OCI-LY3 (cell line): ENCODE data around the gene WDFY1.

ENCODE experiments used
- H2AFZ ChIP-seq: fragments of 200-600, 300-600 bp; shearing (Covaris generic); 2 replicates; pipeline ENCODE4 v1.6.0; 2014; ENCODE audit warnings: antibody characterized with exemption, low read depth, low read length
- H3K27ac ChIP-seq: fragments of 200-600, 300-600 bp; sonication (generic); 2 replicates; pipeline ENCODE4 v1.5.1; 2014; ENCODE audit warnings: mild to moderate bottlenecking, low read length, moderate library complexity, mixed read lengths
- H3K27me3 ChIP-seq: fragments of 200-600, 300-600 bp; sonication (generic); 2 replicates; pipeline ENCODE4 v1.6.1; 2014; ENCODE audit warnings: low read depth, low read length, mixed read lengths
- H3K36me3 ChIP-seq: fragments of 200-600, 300-600 bp; sonication (generic); replicated peaks from 2 replicates; pipeline ENCODE3; 2014; ENCODE audit warnings: low read depth, low read length, mixed read lengths
- H3K4me1 ChIP-seq: fragments of 300-600, 200-600 bp; sonication (generic); 2 replicates; pipeline ENCODE4 v1.6.1; 2014; ENCODE audit warnings: low read length, mixed read lengths
- H3K4me2 ChIP-seq: fragments of 200-600, 300-600 bp; sonication (generic); 2 replicates; pipeline ENCODE4 v1.6.1; 2014; ENCODE audit warnings: low read length, mixed read lengths
- H3K4me3 ChIP-seq: fragments of 300-600, 200-600 bp; sonication (generic); 2 replicates; pipeline ENCODE4 v1.5.1; 2014; ENCODE audit warnings: antibody characterized with exemption, mild to moderate bottlenecking, low read length, moderate library complexity
- H3K79me2 ChIP-seq: fragments of 300-600, 200-600 bp; shearing (Covaris generic); 2 replicates; pipeline ENCODE4 v1.6.1; 2014; ENCODE audit warnings: mild to moderate bottlenecking, low read length, mixed read lengths
- H3K9ac ChIP-seq: fragments of 300-600, 200-600 bp; shearing (Covaris generic); 2 replicates; pipeline ENCODE4 v1.6.0; 2014; ENCODE audit warnings: mild to moderate bottlenecking, low read length, moderate library complexity
- H3K9me3 ChIP-seq: fragments of 200-600, 300-600 bp; shearing (Covaris generic); 2 replicates; pipeline ENCODE4 v1.6.1; 2014; ENCODE audit warnings: low read length, mixed read lengths; ENCODE audit not compliant: insufficient read depth
- H4K20me1 ChIP-seq: fragments of 200-600, 300-600 bp; sonication (generic); 2 replicates; pipeline ENCODE4 v1.6.1; 2016; ENCODE audit warnings: low read length, mixed read lengths; ENCODE audit not compliant: insufficient read depth
- CTCF ChIP-seq: fragments of 200-600, 300-600 bp; sonication (generic); IDR thresholded peaks from 2 replicates; pipeline ENCODE4 v1.5.1; 2014; ENCODE audit warnings: antibody characterized with exemption, low read length, low read depth
- EZH2phosphoT487 ChIP-seq: fragments of 200-600 bp; shearing (Covaris generic); IDR thresholded peaks from 2 replicates; pipeline ENCODE4 v1.6.1; 2018; ENCODE audit warnings: antibody characterized with exemption, mixed run types, low read depth

Gene WDFY1

DNA sequence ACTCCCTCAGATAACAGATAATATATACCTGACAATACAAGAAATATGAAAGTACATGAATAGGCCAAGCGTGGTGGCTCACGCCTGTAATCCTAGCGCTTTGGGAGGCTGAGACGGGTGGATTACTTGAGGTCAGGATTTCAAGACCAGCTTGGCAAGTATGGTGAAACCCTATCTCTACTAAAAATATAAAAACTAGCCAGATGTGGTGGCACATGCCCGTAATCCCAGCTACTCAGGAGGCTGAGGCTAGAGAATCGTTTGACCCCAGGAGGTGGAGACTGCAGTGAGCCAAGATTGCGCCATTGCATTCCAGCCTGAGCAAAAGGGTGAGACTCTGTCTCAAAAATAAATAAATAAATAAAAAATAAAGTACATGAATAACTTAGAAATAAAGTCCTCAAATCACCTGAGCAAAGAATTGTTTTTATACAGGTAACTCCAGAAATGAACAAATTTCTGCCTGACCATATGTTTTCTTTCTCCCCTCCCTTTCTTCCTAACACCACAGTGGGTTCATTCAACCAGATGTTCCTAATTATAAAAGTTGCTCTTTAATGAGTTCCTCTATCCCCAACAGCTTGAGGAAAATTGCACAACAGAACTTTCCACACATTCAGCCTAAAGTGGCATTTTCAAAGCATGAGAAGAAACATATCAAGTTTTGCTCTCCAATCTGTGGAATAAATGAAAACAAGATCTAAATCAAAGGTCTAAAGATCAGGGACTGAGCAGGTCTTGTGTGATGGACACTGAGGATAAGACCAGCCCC lies 74.1 kb downstream of the WDFY1 start:
- H3K4me3 ChIP-seq: no peak overlapping the region
- no peak overlapping the region for H3K4me2 ChIP-seq
- peaks cover 3% of the 10 kb centered on the region for H3K36me3 ChIP-seq
- no peak overlapping the region for H2AFZ ChIP-seq
- H4K20me1 ChIP-seq: no peaks in the 10 kb centered on the region
- TF ChIP-seq EZH2phosphoT487: no peak
- TF ChIP-seq CTCF: no peak
- H3K79me2 ChIP-seq: no peaks in the 10 kb centered on the region
- no peaks in the 10 kb centered on the region for H3K4me1 ChIP-seq
- H3K27me3 ChIP-seq: no peaks in the 10 kb centered on the region
- no peaks in the 10 kb centered on the region for H3K9me3 ChIP-seq
- H3K27ac ChIP-seq: no peak overlapping the region
- no peak overlapping the region for H3K9ac ChIP-seq

DNA sequence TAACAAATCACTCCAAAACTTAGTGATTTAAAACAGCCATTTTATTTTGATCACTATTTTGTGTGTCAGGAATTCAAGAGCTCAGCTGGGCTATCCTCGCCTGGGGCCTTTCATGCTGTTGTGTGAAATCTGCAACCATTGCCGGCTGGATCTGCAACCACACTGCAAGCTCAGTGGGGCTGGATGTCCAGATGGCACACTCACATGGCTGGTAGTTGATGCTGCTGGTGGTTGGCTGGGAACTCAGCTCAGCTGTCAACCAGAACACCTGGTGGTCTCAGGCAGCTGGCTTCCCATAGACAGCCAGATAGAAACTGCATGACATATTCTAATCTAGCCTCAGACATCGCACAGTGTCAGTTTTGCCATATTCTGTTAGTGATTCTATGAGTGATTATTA lies 77.1 kb downstream of the WDFY1 start:
- Histone ChIP-seq H3K27me3 (no peaks in the 10 kb centered on the region), H4K20me1 (no peaks in the 10 kb centered on the region), H3K9me3 (no peaks in the 10 kb centered on the region), H3K27ac (no peak overlapping the region), H3K4me2 (no peak overlapping the region), H3K4me1 (no peaks in the 10 kb centered on the region), H3K9ac (no peak overlapping the region), H2AFZ (no peak overlapping the region), H3K79me2 (no peaks in the 10 kb centered on the region), H3K36me3 (no peaks in the 10 kb centered on the region), H3K4me3 (no peak overlapping the region)
- TF ChIP-seq EZH2phosphoT487 (no peak), CTCF (no peak)

DNA sequence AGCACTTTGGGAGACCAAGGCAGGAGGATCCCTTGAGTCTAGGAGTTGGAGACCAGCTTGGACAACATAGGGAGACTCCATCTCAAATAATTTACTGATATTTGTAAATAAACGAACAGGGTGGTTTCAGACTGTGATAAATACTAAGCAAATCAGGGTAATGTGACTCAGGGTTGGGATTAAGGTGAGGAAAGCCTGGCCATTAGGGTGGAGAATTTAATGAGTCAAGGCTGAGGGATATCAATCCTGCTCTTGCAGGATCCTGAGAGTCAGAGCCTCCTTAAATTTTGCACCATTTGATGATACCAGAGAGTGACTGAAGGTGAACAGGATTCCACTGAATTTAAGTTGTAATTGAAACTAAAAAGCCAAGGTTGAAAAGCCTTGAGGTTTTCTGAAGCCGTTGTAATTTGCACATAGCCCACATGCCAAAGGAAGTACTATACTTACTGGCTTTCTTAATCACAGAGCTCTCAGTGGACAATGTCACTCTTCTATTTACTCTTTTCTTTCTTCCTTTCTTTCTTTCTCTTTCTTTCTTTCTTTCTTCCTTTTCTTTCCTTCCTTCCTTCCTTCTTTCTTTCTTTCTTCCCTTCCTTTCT lies 79.1 kb downstream of the WDFY1 start:
- H3K27ac ChIP-seq: no peak overlapping the region
- H3K9ac ChIP-seq: no peak overlapping the region
- H3K79me2 ChIP-seq: no peaks in the 10 kb centered on the region
- no peaks in the 10 kb centered on the region for H3K36me3 ChIP-seq
- no peaks in the 10 kb centered on the region for H3K4me1 ChIP-seq
- H2AFZ ChIP-seq: no peak overlapping the region
- H4K20me1 ChIP-seq: no peaks in the 10 kb centered on the region
- H3K9me3 ChIP-seq: no peaks in the 10 kb centered on the region
- TF ChIP-seq CTCF (no peak), EZH2phosphoT487 (no peak)
- no peak overlapping the region for H3K4me2 ChIP-seq
- no peak overlapping the region for H3K4me3 ChIP-seq
- no peaks in the 10 kb centered on the region for H3K27me3 ChIP-seq

DNA sequence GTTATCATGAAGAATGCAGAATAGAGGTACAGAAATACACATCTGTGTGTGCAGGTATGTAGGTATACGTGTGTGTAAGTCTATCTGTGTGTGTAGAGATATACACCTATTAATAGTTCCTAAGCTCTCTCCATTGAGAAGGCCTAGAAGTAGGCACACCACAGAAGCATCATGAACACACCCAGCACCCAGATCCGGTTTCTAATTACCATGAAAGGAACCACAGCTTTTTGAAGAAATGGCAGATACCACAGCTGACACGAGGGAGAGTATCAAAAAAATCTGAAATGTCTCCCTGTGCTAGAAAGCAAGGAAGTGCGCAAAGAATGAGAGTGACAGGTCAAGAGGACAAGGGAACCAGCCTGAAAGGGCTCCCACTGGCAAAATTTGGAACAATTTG lies 80.0 kb downstream of the WDFY1 start:
- Histone ChIP-seq H3K27me3 (no peaks in the 10 kb centered on the region), H3K4me3 (no peak overlapping the region), H3K4me1 (no peaks in the 10 kb centered on the region), H2AFZ (no peak overlapping the region), H3K79me2 (no peaks in the 10 kb centered on the region), H3K9me3 (no peaks in the 10 kb centered on the region), H3K4me2 (no peak overlapping the region), H3K36me3 (no peaks in the 10 kb centered on the region), H3K27ac (no peak overlapping the region), H3K9ac (no peak overlapping the region), H4K20me1 (no peaks in the 10 kb centered on the region)
- TF ChIP-seq CTCF (no peak), EZH2phosphoT487 (no peak)
